Activated CD4-positive, alpha-beta T cell treated with anti-CD3 and anti-CD28 coated beads, Interleukin-2, amount 50 U/mL, for 4 hours (primary cell): ENCODE measurements around the gene AKR7A3.
"Not testable (repeated sequence)": the region's sequence is repeated elsewhere in the genome, so short reads cannot be mapped to it uniquely, and the experiment has no call there.

Source experiments
- DNase-seq, 2 experiments: peaks; one replicate each; pipeline ENCODE4 v3.0.0-alpha.2; 2020

Gene AKR7A3

GRCh38 chr1:19287436-19288185 is 959 bp downstream of the AKR7A3 start:
- no peak for DNase-seq

GRCh38 chr1:19285807-19286206 is 2.8 kb downstream of the AKR7A3 start:
- DNase-seq: not testable (repeated sequence)

GRCh38 chr1:19285366-19285765 is 3.2 kb downstream of the AKR7A3 start:
- not testable (repeated sequence) for DNase-seq

- DNase-seq: no peak
Measured at GRCh38 chr1:19284881-19285280, 3.7 kb downstream of the AKR7A3 start.

- no peak for DNase-seq
Measured at GRCh38 chr1:19283891-19284290, 4.7 kb downstream of the AKR7A3 start.

- DNase-seq: no peak
Measured at GRCh38 chr1:19274636-19275035, 13.9 kb downstream of the AKR7A3 start.

- DNase-seq: not testable (repeated sequence)
Measured at GRCh38 chr1:19273844-19274531, 14.6 kb downstream of the AKR7A3 start.

- no peak for DNase-seq
Measured at GRCh38 chr1:19273106-19273843, 15.3 kb downstream of the AKR7A3 start.

GRCh38 chr1:19272064-19272463 is 16.5 kb downstream of the AKR7A3 start:
- DNase-seq: no peak

- not testable (repeated sequence) for DNase-seq
Measured at GRCh38 chr1:19270343-19270730, 18.2 kb downstream of the AKR7A3 start.

- DNase-seq: not testable (repeated sequence)
Measured at GRCh38 chr1:19269427-19270342, 18.9 kb downstream of the AKR7A3 start.

GRCh38 chr1:19268445-19268844 is 20.1 kb downstream of the AKR7A3 start:
- DNase-seq: no peak

- no peak for DNase-seq
Measured at GRCh38 chr1:19262744-19263143, 25.8 kb downstream of the AKR7A3 start.

- no peak for DNase-seq
Measured at GRCh38 chr1:19262047-19262446, 26.5 kb downstream of the AKR7A3 start.

- no peak for DNase-seq
Measured at GRCh38 chr1:19260211-19261138, 28.1 kb downstream of the AKR7A3 start.

- DNase-seq: no peak
Measured at GRCh38 chr1:19258353-19258752, 30.2 kb downstream of the AKR7A3 start.

- no peak for DNase-seq
Measured at GRCh38 chr1:19257178-19257914, 31.2 kb downstream of the AKR7A3 start.

GRCh38 chr1:19256301-19256700 is 32.3 kb downstream of the AKR7A3 start:
- DNase-seq: not testable (repeated sequence)

- no peak for DNase-seq
Measured at GRCh38 chr1:19255288-19255687, 33.3 kb downstream of the AKR7A3 start.

- no peak for DNase-seq
Measured at GRCh38 chr1:19254416-19254815, 34.2 kb downstream of the AKR7A3 start.
